ENCODE results near the gene CBLB. TPM values are rescaled to one million over a fixed set of nuclear protein-coding genes. Genes with fewer than 3 reads are reported as not detected.

The CBLB gene
- total RNA-seq, 4 donors from 2014 or later: 91.2 to 173 (median 158) TPM

DNA sequence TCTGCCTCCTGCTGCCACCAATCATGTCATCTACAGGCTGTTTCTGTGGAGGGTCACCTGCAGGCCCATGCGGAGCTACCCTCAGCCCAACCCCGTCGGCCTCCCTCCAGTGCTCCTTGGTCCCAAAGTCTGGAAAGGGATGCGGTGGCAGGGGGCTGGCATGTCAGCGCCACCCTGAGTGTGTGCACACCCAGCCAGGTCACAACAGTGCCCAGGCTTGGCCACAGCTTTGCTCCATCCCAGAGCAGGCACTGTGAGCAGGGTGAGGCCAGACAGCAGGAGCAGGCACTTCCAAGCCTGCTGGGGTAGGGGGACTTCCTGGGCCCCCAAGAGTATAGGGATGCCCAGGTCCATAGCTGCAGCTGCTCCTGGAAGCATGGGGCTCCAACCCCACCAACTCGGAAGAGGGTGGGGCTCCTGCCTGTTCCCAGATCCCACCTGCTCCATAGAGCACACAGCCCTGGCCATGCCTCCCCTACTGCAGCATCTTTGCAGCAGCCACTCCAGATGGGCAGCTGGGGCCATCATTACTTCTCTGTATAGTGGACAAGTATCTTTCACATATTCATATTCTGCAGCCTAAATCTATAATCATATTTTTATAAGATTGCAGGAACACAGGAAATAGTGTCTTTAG, 109.3 kb downstream of the CBLB start:
- TF ChIP-seq, protein P1, sequence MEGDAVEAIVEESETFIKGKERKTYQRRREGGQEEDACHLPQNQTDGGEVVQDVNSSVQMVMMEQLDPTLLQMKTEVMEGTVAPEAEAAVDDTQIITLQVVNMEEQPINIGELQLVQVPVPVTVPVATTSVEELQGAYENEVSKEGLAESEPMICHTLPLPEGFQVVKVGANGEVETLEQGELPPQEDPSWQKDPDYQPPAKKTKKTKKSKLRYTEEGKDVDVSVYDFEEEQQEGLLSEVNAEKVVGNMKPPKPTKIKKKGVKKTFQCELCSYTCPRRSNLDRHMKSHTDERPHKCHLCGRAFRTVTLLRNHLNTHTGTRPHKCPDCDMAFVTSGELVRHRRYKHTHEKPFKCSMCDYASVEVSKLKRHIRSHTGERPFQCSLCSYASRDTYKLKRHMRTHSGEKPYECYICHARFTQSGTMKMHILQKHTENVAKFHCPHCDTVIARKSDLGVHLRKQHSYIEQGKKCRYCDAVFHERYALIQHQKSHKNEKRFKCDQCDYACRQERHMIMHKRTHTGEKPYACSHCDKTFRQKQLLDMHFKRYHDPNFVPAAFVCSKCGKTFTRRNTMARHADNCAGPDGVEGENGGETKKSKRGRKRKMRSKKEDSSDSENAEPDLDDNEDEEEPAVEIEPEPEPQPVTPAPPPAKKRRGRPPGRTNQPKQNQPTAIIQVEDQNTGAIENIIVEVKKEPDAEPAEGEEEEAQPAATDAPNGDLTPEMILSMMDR (IDR thresholded peaks at IDR 0.05; ENCODE audit: low read depth): no peak

DNA sequence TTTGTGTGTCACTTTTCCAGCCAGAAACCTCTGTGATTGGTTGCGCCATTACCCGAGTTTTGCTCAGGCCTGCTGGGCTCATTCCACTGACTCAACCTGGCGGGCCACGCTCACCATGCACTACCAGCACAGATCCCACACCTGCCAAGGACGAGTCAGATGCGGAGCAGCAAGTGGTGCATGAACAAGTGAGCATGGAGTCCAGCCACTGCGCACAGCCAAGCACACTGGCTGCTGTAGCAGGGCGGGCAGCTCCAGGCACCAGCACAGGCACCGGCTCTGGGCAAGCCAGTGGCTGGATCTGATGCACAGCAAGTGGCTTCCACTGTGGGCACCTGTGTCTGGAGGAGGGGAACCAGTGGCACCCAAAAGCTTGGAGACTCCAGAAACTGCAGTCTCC, 110.4 kb downstream of the CBLB start:
- TF ChIP-seq, protein P1 (IDR thresholded peaks at IDR 0.05; ENCODE audit: low read depth): no peak

DNA sequence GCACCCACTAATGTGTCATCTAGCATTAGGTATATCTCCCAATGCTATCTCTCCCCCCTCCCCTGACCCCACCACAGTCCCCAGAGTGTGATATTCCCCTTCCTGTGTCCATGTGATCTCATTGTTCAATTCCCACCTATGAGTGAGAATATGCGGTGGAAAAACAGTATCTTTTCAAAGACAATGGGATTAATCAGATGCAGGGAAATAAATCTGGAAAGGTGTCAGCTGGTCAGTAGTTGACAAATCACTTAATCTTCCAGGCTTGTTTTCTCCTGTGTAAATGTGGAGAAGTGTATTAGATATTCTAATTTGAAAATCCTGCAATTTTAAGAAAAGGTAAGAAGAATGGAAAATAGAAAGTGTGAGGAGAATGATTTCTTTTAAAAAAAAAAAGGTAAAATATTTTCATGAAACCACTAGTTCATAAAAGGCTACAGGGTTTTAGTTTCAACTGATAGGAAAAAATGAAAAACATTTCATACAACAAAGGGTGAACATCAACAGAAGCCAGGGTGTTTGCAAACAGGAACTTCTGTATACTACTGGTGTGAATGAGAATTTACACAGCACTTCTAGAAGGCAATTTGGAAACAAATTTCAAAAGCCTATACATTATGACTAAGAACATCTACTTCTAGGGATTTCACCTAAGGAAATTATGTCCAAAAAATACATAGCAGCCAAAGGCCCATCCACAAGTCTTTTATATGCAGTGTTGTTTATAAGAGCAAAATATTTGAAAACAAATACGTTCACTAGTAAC, 113.5 kb downstream of the CBLB start:
- TF ChIP-seq, protein P1 (IDR thresholded peaks at IDR 0.05; ENCODE audit: low read depth): no peak

DNA sequence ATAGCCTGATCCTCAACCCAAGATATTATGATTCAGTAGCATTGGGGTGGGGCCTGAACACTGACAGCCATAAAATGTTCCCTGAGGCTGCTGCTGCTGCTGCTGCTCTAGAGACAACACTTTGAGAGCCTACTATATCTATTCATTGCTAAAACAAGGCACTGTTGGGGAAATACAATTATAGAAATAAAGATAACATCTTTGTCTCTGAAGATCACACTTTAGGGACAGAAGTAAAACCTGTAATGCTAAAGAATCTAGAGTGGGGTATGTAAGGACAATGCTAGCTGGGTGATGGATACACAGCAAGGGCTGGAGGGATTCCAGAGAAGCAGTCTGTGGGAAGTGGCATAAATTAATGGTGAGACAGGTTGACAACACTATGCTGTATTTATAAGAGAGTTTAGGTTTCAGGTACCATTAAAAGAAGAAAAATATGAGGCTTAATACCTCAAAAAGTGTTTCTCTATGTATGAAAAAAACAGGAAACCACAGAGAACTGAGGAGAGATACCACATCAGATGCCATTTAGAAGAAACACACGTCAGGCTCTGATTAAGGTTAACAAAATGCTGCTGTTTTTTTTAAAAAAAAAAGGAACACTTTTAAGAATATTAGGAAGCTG, 115.9 kb downstream of the CBLB start:
- TF ChIP-seq, protein P1 (IDR thresholded peaks at IDR 0.05; ENCODE audit: low read depth): no peak

DNA sequence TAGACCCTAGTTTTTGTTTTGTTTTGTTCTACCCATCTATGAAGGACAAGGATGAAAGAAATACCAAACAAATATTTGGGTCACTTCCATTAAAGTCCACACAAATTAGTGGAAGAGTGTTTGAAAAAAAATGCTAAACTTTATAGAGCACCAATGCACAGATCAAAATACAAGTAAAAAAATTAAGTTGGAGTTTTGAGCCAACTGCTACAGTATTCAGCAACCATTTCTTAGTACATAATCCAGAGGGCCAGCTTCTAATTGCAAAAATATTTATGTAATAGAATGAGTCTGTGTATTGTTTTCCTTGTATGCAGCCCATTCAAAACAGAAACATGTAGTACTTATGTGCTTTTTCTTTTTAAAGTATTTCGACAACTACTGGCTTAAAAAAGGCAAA, 121.1 kb downstream of the CBLB start:
- TF ChIP-seq, protein P1 (IDR thresholded peaks at IDR 0.05; ENCODE audit: low read depth): no peak

DNA sequence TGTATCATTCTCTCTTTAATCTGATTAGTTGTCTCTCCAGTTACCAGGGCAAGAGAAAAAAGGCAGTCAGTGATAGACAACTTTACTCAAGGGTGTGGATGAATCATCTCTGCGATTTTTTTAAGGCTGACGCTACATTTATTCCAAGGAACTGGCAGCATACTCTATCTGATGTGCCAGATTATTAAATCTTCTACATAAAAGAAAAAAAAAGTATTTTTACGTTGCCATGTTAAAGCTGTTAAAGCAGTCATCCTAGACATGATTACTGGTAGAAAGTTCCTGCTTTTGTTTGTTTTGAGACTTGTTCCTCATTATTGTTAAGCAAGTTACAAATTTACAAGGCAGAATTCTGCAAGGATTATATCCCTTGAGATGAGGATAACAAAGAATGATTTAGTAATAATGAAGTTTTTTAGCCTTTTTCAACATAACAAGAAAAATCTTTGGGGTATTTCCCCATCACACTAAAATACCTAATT, 121.7 kb downstream of the CBLB start:
- TF ChIP-seq, protein P1 (IDR thresholded peaks at IDR 0.05; ENCODE audit: low read depth): no peak
